Left renal pelvis (tissue), 4 donors: ENCODE measurements around the gene EXOC3L2. TPM values are rescaled to one million over a fixed set of nuclear protein-coding genes. Genes with fewer than 3 reads are reported as not detected.
A peak's percentile ranks its signal among the peaks of the same experiment; 100 is the strongest.

ENCODE experiments used
- DNase-seq, 4 donors: peaks; one replicate each; pipeline ENCODE4 v3.0.0-alpha.2; 2013; ENCODE audit warnings: low read depth in 4 of 4, low spot score in 3 of 4
- polyA plus RNA-seq, 4 donors: library from polyadenylated mRNA; unstranded; fragments of 120-200 nt; gene quantifications; one replicate each; pipeline ENCODE4 v1.2.1, GENCODE V29; 2013; ENCODE audit not compliant: insufficient read length in 4 of 4

The EXOC3L2 gene
- polyA plus RNA-seq, 4 donors: 4.4 to 10.7 (median 7.1) TPM

GRCh38 chr19:45186509-45187334 is 58.5 kb downstream of the EXOC3L2 start:
- DNase-seq: no peak

- no peak for DNase-seq
These were observed 61.1 kb downstream of the EXOC3L2 start for GRCh38 chr19:45184115-45184514.

- no peak for DNase-seq
These were observed 62.4 kb downstream of the EXOC3L2 start for GRCh38 chr19:45182758-45183157.

- DNase-seq: no peak
These were observed 64.3 kb downstream of the EXOC3L2 start for GRCh38 chr19:45180936-45181335.

GRCh38 chr19:45179892-45180370 is 65.3 kb downstream of the EXOC3L2 start:
- no peak for DNase-seq

- no peak for DNase-seq
These were observed 65.9 kb downstream of the EXOC3L2 start for GRCh38 chr19:45179072-45179891.

GRCh38 chr19:45178262-45179071 is 66.7 kb downstream of the EXOC3L2 start, which contains the start of gene BLOC1S3:
TSS of gene BLOC1S3 (plus strand) at chr19:45178784. CDS start at chr19:45179297, 513 bp downstream.
- peak; percentile 99 to 100 (median 100) for DNase-seq

GRCh38 chr19:45177817-45178261 is 67.4 kb downstream of the EXOC3L2 start, which contains the start of gene TRAPPC6A:
TSS of gene TRAPPC6A (minus strand) at chr19:45178237. CDS start at chr19:45178218, 19 bp downstream.
- DNase-seq: no peak

- DNase-seq: no peak
These were observed 69.5 kb downstream of the EXOC3L2 start for GRCh38 chr19:45175515-45176345.

GRCh38 chr19:45173816-45174215 is 71.4 kb downstream of the EXOC3L2 start:
- no peak for DNase-seq

- no peak for DNase-seq
These were observed 72.5 kb downstream of the EXOC3L2 start for GRCh38 chr19:45172611-45173208.

- DNase-seq: no peak
These were observed 73.0 kb downstream of the EXOC3L2 start for GRCh38 chr19:45172173-45172572.

- no peak for DNase-seq
These were observed 74.0 kb downstream of the EXOC3L2 start for GRCh38 chr19:45171211-45171623.

- DNase-seq: no peak
These were observed 74.8 kb downstream of the EXOC3L2 start for GRCh38 chr19:45170146-45171106.

GRCh38 chr19:45169602-45170001 is 75.6 kb downstream of the EXOC3L2 start:
- DNase-seq: no peak

- DNase-seq: no peak
These were observed 76.3 kb downstream of the EXOC3L2 start for GRCh38 chr19:45168767-45169351.

- no peak for DNase-seq
These were observed 78.4 kb downstream of the EXOC3L2 start for GRCh38 chr19:45166723-45167252.
